ENCODE data around the gene BRSK1. TPM values are rescaled to one million over a fixed set of nuclear protein-coding genes. Genes with fewer than 3 reads are reported as not detected.

Gene BRSK1
- total RNA-seq, 1 donor from 2014 or later = 10.1 TPM

DNA sequence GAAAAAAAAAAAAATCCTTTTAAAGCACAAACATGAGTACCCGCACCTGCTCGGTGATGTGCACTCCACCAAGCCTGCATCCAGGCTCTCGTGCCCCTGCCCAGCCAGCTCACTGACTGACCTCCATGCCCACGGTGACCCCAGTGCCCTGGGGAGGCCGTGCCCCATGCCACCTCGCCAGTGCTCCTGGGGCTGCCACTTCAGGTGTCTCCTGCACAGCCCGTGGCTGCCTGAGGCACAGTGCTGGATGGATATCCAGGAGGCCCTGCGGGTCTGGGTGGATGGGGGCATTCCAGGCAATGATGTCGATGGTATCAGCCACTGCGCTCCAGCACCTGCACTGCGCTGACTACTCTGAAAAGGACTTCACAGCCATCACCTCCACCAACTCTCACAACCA lies 34.0 kb upstream of the BRSK1 start:
- peaks cover 56% of the 10 kb centered on the region for H3K4me1 ChIP-seq
- H3K4me3 ChIP-seq = no peak overlapping the region
- H3K9me3 ChIP-seq = no peaks in the 10 kb centered on the region
- DNase-seq (ENCODE audit: extremely low spot score in 2 of 2) = no peak
- H3K27ac ChIP-seq = no peak overlapping the region
- H3K36me3 ChIP-seq = peaks cover 0 to 22% of the 10 kb centered on the region in 2 donors
- TF ChIP-seq, protein P1, sequence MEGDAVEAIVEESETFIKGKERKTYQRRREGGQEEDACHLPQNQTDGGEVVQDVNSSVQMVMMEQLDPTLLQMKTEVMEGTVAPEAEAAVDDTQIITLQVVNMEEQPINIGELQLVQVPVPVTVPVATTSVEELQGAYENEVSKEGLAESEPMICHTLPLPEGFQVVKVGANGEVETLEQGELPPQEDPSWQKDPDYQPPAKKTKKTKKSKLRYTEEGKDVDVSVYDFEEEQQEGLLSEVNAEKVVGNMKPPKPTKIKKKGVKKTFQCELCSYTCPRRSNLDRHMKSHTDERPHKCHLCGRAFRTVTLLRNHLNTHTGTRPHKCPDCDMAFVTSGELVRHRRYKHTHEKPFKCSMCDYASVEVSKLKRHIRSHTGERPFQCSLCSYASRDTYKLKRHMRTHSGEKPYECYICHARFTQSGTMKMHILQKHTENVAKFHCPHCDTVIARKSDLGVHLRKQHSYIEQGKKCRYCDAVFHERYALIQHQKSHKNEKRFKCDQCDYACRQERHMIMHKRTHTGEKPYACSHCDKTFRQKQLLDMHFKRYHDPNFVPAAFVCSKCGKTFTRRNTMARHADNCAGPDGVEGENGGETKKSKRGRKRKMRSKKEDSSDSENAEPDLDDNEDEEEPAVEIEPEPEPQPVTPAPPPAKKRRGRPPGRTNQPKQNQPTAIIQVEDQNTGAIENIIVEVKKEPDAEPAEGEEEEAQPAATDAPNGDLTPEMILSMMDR (IDR thresholded peaks at IDR 0.05) = no peak
- TF ChIP-seq POLR2AphosphoS5 (IDR thresholded peaks at IDR 0.05; ENCODE audit: insufficient read depth in 1 of 2, low read depth in 1 of 2) = no peak
- TF ChIP-seq POLR2A (IDR thresholded peaks at IDR 0.05) = no peak
- no peaks in the 10 kb centered on the region for H3K27me3 ChIP-seq
- intact Hi-C loops (cut with DNase I) = no loop called here

DNA sequence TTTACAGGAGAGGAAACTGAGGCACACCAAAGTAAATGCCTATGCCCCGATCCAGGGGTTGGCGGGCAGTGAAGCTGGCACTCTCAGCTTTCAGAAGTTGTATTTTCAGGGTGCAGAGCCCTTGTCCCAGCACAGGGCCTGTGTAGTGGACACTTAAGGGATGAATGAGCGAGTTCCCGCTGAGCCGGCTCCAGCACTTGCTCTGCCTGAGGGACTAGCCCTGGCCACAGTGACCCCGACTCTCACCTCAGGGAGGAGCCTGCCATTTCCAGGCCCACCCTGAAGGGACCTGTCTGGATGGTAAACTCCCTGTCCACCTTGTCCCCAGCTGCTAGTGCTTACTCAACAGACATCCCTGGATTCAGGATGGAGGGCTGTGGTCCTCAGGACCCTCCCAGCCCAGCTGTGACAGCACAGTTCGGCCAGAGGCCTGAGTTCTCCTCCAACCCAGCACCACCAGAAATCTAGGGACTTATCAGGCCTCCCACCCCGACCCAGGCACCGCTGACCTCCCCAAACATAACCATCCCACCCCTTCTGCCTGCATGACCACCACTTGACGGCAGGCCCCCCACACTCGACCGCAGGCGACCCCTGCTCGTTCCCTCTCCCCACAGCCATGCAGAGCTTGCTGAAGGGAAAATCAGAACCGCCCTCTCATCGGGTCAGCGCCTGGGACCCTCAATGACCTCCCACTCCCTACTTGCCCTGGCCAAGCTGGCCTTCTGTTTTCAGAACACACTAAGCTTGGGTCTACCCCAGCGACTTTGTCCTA lies 33.3 kb upstream of the BRSK1 start:
- DNase-seq (ENCODE audit: extremely low spot score in 2 of 2) = no peak
- Histone ChIP-seq H3K36me3 (peaks cover 0 to 16% of the 10 kb centered on the region in 2 donors), H3K27me3 (no peaks in the 10 kb centered on the region), H3K4me1 (peaks cover 62% of the 10 kb centered on the region), H3K4me3 (no peak overlapping the region), H3K9me3 (no peaks in the 10 kb centered on the region), H3K27ac (no peak overlapping the region)
- no peak for TF ChIP-seq POLR2A (IDR thresholded peaks at IDR 0.05)
- TF ChIP-seq, protein P1 (IDR thresholded peaks at IDR 0.05) = no peak
- no peak for TF ChIP-seq POLR2AphosphoS5 (IDR thresholded peaks at IDR 0.05; ENCODE audit: insufficient read depth in 1 of 2, low read depth in 1 of 2)
- intact Hi-C loops (cut with DNase I) = no loop called here

DNA sequence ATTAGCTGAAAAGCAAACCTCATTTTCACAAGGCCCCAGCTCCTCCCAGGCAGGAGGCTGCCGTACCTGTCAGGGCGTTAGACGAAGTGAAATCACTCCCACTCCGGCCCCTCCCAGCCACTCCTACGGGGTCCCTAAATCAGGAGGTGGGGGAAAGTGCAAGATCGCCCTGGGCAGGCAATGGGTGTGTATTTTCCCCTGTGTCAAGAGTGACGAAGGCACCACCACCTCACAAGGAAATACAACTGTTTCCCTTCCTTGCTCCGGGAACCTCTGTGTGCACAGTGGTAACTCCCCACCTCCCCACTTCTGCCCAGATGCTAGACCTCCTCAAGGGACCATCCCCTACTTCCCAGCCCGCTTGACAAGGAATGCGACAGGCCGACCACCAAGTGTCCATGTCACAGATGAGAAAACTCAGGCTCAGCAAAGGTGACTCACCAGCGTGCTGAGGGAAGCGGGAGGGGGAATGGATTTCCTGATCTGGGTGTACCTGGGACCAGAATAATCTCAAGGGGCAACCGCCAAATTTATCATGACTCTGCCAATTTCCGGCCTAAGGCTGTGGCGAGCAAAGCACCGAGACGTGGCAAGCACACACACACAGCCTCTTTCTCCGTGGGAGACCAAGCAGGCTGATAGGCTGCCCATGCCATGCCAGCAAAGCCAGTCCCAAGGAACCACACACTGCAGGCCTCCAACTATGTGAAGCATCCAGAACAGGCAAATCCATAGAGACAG lies 32.3 kb upstream of the BRSK1 start:
- TF ChIP-seq POLR2AphosphoS5 (IDR thresholded peaks at IDR 0.05; ENCODE audit: insufficient read depth in 1 of 2, low read depth in 1 of 2) (no peak), POLR2A (IDR thresholded peaks at IDR 0.05) (no peak)
- TF ChIP-seq, protein P1 (IDR thresholded peaks at IDR 0.05) = no peak
- H3K36me3 ChIP-seq = peaks cover 0 to 6% of the 10 kb centered on the region in 2 donors
- no peak overlapping the region for H3K4me3 ChIP-seq
- peaks cover 73% of the 10 kb centered on the region for H3K4me1 ChIP-seq
- H3K27me3 ChIP-seq = no peaks in the 10 kb centered on the region
- intact Hi-C loops (cut with DNase I) = no loop called here
- no peaks in the 10 kb centered on the region for H3K9me3 ChIP-seq
- DNase-seq (ENCODE audit: extremely low spot score in 2 of 2) = no peak
- no peak overlapping the region for H3K27ac ChIP-seq

DNA sequence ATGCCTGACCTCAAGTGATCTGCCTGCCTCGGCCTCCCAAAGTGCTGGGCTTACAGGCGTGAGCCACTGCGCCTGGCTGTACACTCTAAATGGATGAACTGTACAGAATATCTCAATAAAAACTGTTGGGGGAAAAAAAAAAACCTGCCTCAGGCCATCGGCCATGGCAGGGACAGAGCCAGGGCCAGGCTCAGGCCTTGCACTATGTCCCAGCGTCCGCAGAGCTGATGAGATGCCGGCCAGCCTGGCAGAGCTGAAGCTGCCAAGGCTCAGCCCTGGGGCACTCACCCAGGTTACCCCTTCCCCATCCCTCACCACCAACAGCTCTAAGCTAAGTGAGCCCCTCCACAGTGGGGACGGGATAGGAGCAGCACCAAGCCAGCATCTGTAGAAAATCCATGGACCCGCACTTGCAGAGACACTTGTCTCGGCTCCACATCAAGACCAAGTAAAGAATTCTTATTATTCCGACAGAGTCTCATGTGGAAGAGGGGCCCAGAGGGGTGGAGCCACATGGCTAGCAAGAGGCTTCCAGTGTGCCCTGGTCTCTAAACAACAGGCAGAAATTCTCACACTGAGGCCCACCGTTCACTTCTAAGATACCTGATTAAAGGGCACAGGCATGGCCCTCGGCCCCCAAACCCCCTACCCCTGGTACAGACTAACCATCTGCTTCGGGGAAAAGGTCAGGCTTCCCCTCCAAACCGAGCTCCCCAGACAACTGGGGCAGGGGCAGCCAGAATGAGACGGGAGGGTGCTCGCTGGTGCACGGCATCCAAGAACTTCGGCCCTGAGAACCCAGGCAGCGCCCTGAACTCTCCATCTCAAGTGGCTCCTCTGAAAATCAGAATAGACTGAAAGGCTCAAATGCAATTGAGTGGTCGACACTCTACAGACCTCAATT lies 30.8 kb upstream of the BRSK1 start:
- Histone ChIP-seq H3K27me3 (no peaks in the 10 kb centered on the region), H3K36me3 (no peaks in the 10 kb centered on the region), H3K4me3 (no peak overlapping the region), H3K4me1 (peaks cover 88% of the 10 kb centered on the region), H3K27ac (no peak overlapping the region), H3K9me3 (no peaks in the 10 kb centered on the region)
- DNase-seq (ENCODE audit: extremely low spot score in 2 of 2) = no peak
- TF ChIP-seq, protein P1 (IDR thresholded peaks at IDR 0.05) = no peak
- TF ChIP-seq POLR2A (IDR thresholded peaks at IDR 0.05) = no peak
- no peak for TF ChIP-seq POLR2AphosphoS5 (IDR thresholded peaks at IDR 0.05; ENCODE audit: insufficient read depth in 1 of 2, low read depth in 1 of 2)
- intact Hi-C loops (cut with DNase I) = no loop called here

Measured in vagina (tissue), 2 donors.